ENCODE data around the gene ANAPC5. TPM values are rescaled to one million over a fixed set of nuclear protein-coding genes. Genes with fewer than 3 reads are reported as not detected.

Gene ANAPC5
- total RNA-seq, 1 experiment from 2014 or later: 153 TPM

- no peaks in the 10 kb centered on the region for H3K27me3 Mint-ChIP-seq (ENCODE audit: unreplicated experiment)
- no peaks in the 10 kb centered on the region for H3K9me3 Mint-ChIP-seq (ENCODE audit: low read depth, unreplicated experiment)
- CTCF ChIA-PET: interaction anchor here (0.6 to 1.5 kb wide), 4 partner anchors 16 to 26 kb away, joined by 3 to 6 read pairs (median 3); no protein-coding TSS in a partner anchor
- H3K4me3 Mint-ChIP-seq (ENCODE audit: low read depth, unreplicated experiment): peak overlapping the region; percentile 88
- no TSS peak for BruUV-seq (replicated peaks)
- peaks cover 27% of the 10 kb centered on the region for H3K36me3 Mint-ChIP-seq (ENCODE audit: insufficient read depth, unreplicated experiment)
- intact Hi-C loops (cut with micrococcal nuclease; ENCODE audit: unreplicated experiment): no loop called here
- peak overlapping the region; percentile 50 for H3K27ac Mint-ChIP-seq (ENCODE audit: unreplicated experiment)
- H3K4me1 Mint-ChIP-seq (ENCODE audit: low read depth, unreplicated experiment): no peaks in the 10 kb centered on the region
- TF ChIP-seq CTCF (IDR thresholded peaks at IDR 0.05; ENCODE audit: unreplicated experiment): no peak
- DNase-seq: peak; percentile 17
Measured at GRCh38 chr12:121295116-121295745, 57.0 kb downstream of the ANAPC5 start.

- Mint-ChIP-seq H3K27ac (ENCODE audit: unreplicated experiment) (no peak overlapping the region), H3K9me3 (ENCODE audit: low read depth, unreplicated experiment) (no peaks in the 10 kb centered on the region), H3K27me3 (ENCODE audit: unreplicated experiment) (no peaks in the 10 kb centered on the region), H3K36me3 (ENCODE audit: insufficient read depth, unreplicated experiment) (peaks cover 30% of the 10 kb centered on the region), H3K4me1 (ENCODE audit: low read depth, unreplicated experiment) (no peaks in the 10 kb centered on the region), H3K4me3 (ENCODE audit: low read depth, unreplicated experiment) (no peak overlapping the region)
- TF ChIP-seq CTCF (IDR thresholded peaks at IDR 0.05; ENCODE audit: unreplicated experiment): no peak
- TSS peak; percentile 28 for BruUV-seq (replicated peaks)
- DNase-seq: no peak
- intact Hi-C loops (cut with micrococcal nuclease; ENCODE audit: unreplicated experiment): no loop called here
- CTCF ChIA-PET: interaction anchor here (0.6 kb wide), 1 partner anchor 202 kb away, joined by 6 read pairs; no protein-coding TSS in a partner anchor
Measured at GRCh38 chr12:121294151-121294889, 57.9 kb downstream of the ANAPC5 start.

GRCh38 chr12:121293603-121294002 lies 58.6 kb downstream of the ANAPC5 start:
- Mint-ChIP-seq H3K4me3 (ENCODE audit: low read depth, unreplicated experiment) (no peak overlapping the region), H3K4me1 (ENCODE audit: low read depth, unreplicated experiment) (no peaks in the 10 kb centered on the region), H3K27me3 (ENCODE audit: unreplicated experiment) (no peaks in the 10 kb centered on the region), H3K27ac (ENCODE audit: unreplicated experiment) (no peak overlapping the region), H3K9me3 (ENCODE audit: low read depth, unreplicated experiment) (no peaks in the 10 kb centered on the region), H3K36me3 (ENCODE audit: insufficient read depth, unreplicated experiment) (peaks cover 30% of the 10 kb centered on the region)
- CTCF ChIA-PET: interaction anchor here (0.6 kb wide), 1 partner anchor 203 kb away, joined by 6 read pairs; no protein-coding TSS in a partner anchor
- DNase-seq: no peak
- intact Hi-C loops (cut with micrococcal nuclease; ENCODE audit: unreplicated experiment): no loop called here
- BruUV-seq (replicated peaks): no TSS peak
- TF ChIP-seq CTCF (IDR thresholded peaks at IDR 0.05; ENCODE audit: unreplicated experiment): no peak

- H3K9me3 Mint-ChIP-seq (ENCODE audit: low read depth, unreplicated experiment): no peaks in the 10 kb centered on the region
- CTCF ChIA-PET: interaction anchor here (0.6 kb wide), 1 partner anchor 13 kb away, joined by 10 read pairs; no protein-coding TSS in a partner anchor
- H3K36me3 Mint-ChIP-seq (ENCODE audit: insufficient read depth, unreplicated experiment): peaks cover 9% of the 10 kb centered on the region
- BruUV-seq (replicated peaks): no TSS peak
- H3K4me1 Mint-ChIP-seq (ENCODE audit: low read depth, unreplicated experiment): no peaks in the 10 kb centered on the region
- H3K27me3 Mint-ChIP-seq (ENCODE audit: unreplicated experiment): no peaks in the 10 kb centered on the region
- DNase-seq: no peak
- no peak for TF ChIP-seq CTCF (IDR thresholded peaks at IDR 0.05; ENCODE audit: unreplicated experiment)
- H3K27ac Mint-ChIP-seq (ENCODE audit: unreplicated experiment): no peak overlapping the region
- H3K4me3 Mint-ChIP-seq (ENCODE audit: low read depth, unreplicated experiment): no peak overlapping the region
- intact Hi-C loops (cut with micrococcal nuclease; ENCODE audit: unreplicated experiment): no loop called here
Measured at GRCh38 chr12:121290410-121290809, 61.8 kb downstream of the ANAPC5 start.

All from Calu3 (cell line).